A549 (cell line): ENCODE measurements around the gene TBC1D14.

Experiments
- CTCF ChIP-seq: fragments of >200 bp; sonication (Bioruptor Twin); formaldehyde crosslinking; IDR thresholded peaks from 3 replicates; pipeline ENCODE4 v1.5.1; 2016
- RAD21 ChIP-seq, 2 experiments: fragments of >200 bp in 1 of 2; sonication (Bioruptor Twin) in 1 of 2; formaldehyde crosslinking in 1 of 2; IDR thresholded peaks in 1 of 2; conservative IDR thresholded peaks in 1 of 2; 2 replicates in 1 of 2; 3 replicates in 1 of 2; pipeline ENCODE4 v1.6.1; 2012 to 2018; ENCODE audit warnings: inconsistent platforms in 1 of 2
- REST ChIP-seq: fragments of 200-600 bp; sonication (generic); IDR thresholded peaks from 2 replicates; pipeline ENCODE4 v1.6.1; 2016; ENCODE audit warnings: antibody characterized with exemption, mild to moderate bottlenecking, moderate library complexity
- ZFP36 ChIP-seq: fragments of 450-650 bp; IDR thresholded peaks from 2 replicates; pipeline ENCODE4 v1.6.1; 2014; ENCODE audit warnings: borderline replicate concordance; ENCODE audit not compliant: partially characterized antibody

GRCh38 chr4:6912441-6912840, 2.8 kb downstream of the TBC1D14 start:
- TF ChIP-seq REST (no peak), CTCF (no peak), RAD21 (conservative IDR thresholded peaks at IDR 0.05 in 1 of 2, IDR thresholded peaks at IDR 0.05 in 1 of 2) (no peak), ZFP36 (no peak)
